RWPE2 (cell line): ENCODE data around the gene HYDIN.

Source experiments
- ATAC-seq: fragments of 200-7000 bp; cut with Tn5 transposase; 3 replicates; pipeline ENCODE4 v1.9.1; 2021; ENCODE audit warnings: low read depth
- DNase-seq: peaks from one replicate; pipeline ENCODE4 v3.0.0-alpha.2; 2020; ENCODE audit warnings: low spot score
- H3K27ac ChIP-seq: fragments of 450-650 bp; 2 replicates; pipeline ENCODE4 v1.5.1; 2017; ENCODE audit warnings: mild to moderate bottlenecking; ENCODE audit not compliant: poor library complexity, severe bottlenecking
- H3K27me3 ChIP-seq: fragments of 250-450 bp; sonication (Bioruptor Pico); 2 replicates; pipeline ENCODE4 v1.5.1; 2021; ENCODE audit warnings: mild to moderate bottlenecking, moderate library complexity; ENCODE audit not compliant: insufficient read depth, poor library complexity, severe bottlenecking
- H3K36me3 ChIP-seq: fragments of 250-450 bp; sonication (Bioruptor Pico); 2 replicates; pipeline ENCODE4 v1.5.1; 2020; ENCODE audit warnings: low read depth, mild to moderate bottlenecking, moderate library complexity
- H3K4me1 ChIP-seq: fragments of 250-450 bp; sonication (Bioruptor Pico); 2 replicates; pipeline ENCODE4 v1.5.1; 2021; ENCODE audit warnings: mild to moderate bottlenecking, moderate library complexity; ENCODE audit not compliant: insufficient read depth, poor library complexity, severe bottlenecking
- H3K4me3 ChIP-seq: fragments of 250-450 bp; sonication (Bioruptor Pico); 2 replicates; pipeline ENCODE4 v1.5.1; 2021; ENCODE audit warnings: mild to moderate bottlenecking, moderate library complexity; ENCODE audit not compliant: severe bottlenecking
- H3K9me3 ChIP-seq: fragments of 250-450 bp; sonication (Bioruptor Pico); 2 replicates; pipeline ENCODE4 v1.5.1; 2021; ENCODE audit warnings: mild to moderate bottlenecking, moderate library complexity; ENCODE audit not compliant: severe bottlenecking
- TF ChIP-seq, protein P1 (sequence below): fragments of 450-650 bp; IDR thresholded peaks from one replicate; pipeline ENCODE4 v1.5.1; 2017; ENCODE audit warnings: mild to moderate bottlenecking, moderate library complexity; ENCODE audit not compliant: poor library complexity, severe bottlenecking

The HYDIN gene

DNA sequence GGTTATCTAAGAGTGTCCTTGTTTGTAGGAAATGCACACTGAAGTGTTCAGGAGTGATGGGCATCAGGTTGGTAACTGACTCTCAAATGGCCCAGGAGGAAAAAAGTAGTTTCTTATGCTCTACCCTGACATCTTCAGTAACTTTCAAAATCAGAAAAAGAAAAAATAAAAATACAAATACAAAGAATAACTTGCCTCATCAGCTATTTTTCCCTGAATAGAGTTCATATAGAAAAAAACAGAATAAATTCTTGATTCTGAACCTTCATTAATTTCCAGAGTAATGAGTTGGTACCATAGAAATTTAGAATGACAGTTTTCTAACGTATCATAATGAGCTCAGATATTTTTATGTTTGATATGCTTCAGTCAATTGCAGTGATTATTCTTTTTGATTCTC lies 27.2 kb upstream of the HYDIN start:
- TF ChIP-seq, protein P1, sequence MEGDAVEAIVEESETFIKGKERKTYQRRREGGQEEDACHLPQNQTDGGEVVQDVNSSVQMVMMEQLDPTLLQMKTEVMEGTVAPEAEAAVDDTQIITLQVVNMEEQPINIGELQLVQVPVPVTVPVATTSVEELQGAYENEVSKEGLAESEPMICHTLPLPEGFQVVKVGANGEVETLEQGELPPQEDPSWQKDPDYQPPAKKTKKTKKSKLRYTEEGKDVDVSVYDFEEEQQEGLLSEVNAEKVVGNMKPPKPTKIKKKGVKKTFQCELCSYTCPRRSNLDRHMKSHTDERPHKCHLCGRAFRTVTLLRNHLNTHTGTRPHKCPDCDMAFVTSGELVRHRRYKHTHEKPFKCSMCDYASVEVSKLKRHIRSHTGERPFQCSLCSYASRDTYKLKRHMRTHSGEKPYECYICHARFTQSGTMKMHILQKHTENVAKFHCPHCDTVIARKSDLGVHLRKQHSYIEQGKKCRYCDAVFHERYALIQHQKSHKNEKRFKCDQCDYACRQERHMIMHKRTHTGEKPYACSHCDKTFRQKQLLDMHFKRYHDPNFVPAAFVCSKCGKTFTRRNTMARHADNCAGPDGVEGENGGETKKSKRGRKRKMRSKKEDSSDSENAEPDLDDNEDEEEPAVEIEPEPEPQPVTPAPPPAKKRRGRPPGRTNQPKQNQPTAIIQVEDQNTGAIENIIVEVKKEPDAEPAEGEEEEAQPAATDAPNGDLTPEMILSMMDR: no peak
- no peak for DNase-seq
- ATAC-seq: no peak
- Histone ChIP-seq H3K36me3 (no peaks in the 10 kb centered on the region), H3K4me1 (no peaks in the 10 kb centered on the region), H3K4me3 (no peak overlapping the region), H3K9me3 (no peaks in the 10 kb centered on the region), H3K27me3 (peaks cover 16% of the 10 kb centered on the region), H3K27ac (no peak overlapping the region)

DNA sequence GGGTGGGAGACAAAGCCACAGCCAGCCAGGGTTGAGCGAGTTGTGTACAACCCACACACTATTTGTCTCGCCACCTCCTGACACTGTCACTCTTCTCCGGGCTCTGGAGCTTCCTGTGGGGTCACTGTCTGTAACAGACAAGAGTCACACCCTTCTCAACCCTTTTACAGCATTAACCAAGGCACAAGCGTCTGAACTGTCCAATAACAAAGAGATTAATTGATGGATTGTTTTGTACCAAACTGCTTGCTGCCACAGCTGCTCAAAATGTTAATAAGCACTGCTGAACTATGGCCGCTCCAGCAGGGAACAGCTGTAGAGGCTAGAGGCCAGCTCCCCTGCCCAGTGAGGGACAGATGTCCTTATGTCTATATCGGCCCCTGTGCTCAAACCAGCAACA lies 25.2 kb upstream of the HYDIN start:
- Histone ChIP-seq H3K27me3 (peaks cover 16% of the 10 kb centered on the region), H3K36me3 (no peaks in the 10 kb centered on the region), H3K9me3 (no peaks in the 10 kb centered on the region), H3K4me1 (no peaks in the 10 kb centered on the region), H3K27ac (no peak overlapping the region), H3K4me3 (no peak overlapping the region)
- TF ChIP-seq, protein P1: no peak
- ATAC-seq (no peak), DNase-seq (no peak)

DNA sequence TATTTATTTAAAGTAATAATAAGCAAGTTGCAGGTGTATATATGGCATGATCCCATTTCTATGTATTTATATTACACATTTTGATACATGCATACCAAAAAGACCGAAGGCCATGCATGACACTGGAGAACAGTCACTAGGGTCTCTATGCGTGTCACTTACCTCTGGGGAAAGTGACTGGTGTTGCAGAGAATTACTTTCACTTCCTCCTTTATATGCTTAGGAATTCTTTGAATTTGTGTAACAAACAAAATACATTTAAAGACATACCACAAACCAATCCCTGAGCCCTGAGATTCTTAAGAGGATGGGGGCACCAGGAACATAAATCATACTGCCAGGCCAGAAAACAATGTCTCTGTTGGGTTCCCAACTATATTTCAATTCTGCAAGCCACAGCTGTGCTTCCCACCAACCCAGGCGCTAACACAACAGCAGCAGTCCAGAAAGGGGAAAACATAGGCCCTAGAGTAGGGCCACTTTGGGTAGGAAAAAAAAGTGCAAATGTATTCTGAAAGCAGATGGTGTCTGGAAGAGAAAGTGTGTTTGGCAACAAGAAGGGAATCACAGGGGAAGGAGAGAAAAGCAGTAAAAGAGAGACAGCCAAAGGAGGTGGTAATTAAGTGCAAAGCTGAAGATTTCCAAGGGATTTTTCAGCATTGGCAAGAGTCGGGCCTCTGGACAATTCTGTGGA lies 24.5 kb upstream of the HYDIN start:
- TF ChIP-seq, protein P1: no peak
- ATAC-seq: no peak
- Histone ChIP-seq H3K4me1 (no peaks in the 10 kb centered on the region), H3K4me3 (no peak overlapping the region), H3K9me3 (no peaks in the 10 kb centered on the region), H3K27ac (no peak overlapping the region), H3K36me3 (no peaks in the 10 kb centered on the region), H3K27me3 (peaks cover 12% of the 10 kb centered on the region)
- no peak for DNase-seq

DNA sequence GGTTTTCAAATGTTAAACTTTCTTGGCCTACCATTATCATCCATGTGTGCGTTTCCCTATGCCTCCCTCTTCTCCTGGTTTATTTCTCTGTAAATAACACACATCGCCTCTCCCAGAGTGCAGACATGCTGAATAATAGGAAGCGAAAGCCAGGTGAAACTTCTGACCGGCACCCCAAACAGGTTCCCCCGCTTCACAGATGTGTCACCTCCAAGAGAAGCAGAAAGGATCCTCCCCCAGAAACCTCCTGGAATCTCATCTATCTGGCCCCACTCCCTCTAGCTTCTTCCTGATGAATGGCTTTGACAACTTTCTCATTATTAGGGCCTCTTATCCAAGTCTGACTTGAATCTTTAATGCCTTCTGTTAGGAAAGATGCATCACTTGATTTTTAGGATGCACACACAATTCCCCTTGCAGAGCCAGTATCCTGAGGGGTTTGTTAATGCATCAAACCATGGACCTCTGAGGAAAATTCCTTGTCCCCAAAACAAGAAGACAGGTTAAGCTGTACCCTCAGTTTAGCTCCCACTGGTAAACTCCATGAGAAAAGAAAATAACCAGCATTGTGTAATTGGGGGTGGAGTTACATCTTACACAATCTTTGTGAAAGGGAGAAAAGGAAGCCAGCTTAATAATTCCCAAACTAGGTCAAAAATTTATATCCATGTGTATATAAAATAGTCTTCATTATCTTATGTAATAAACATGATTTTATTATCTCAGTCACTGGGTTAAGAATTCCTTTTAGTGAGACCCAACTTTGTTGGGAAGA lies 20.1 kb upstream of the HYDIN start:
- H3K4me3 ChIP-seq: no peak overlapping the region
- no peaks in the 10 kb centered on the region for H3K36me3 ChIP-seq
- H3K9me3 ChIP-seq: no peaks in the 10 kb centered on the region
- H3K27ac ChIP-seq: no peak overlapping the region
- DNase-seq: no peak
- no peaks in the 10 kb centered on the region for H3K4me1 ChIP-seq
- peaks cover 2% of the 10 kb centered on the region for H3K27me3 ChIP-seq
- TF ChIP-seq, protein P1: no peak
- ATAC-seq: no peak; the same call in 2 of the 3 replicates

DNA sequence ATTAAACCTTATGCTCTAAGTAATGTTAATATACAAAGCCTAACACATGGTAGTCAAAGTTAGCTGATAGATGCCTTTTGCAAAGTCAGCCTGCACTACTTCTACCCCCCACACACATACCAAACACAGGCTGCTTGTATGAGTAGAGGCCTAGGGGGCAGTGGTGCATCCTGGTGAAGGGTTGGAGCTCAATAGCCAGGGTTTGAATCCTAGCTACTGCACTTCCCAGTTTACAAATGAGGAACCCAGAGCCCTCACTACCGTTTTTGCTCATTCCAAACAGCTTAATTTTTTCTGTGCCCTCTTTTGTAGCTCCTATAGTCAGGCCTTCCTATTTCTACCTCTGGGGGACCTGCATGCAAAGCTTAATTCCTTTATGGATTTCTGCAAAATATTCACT lies 18.9 kb upstream of the HYDIN start:
- no peaks in the 10 kb centered on the region for H3K27me3 ChIP-seq
- TF ChIP-seq, protein P1: no peak
- no peak overlapping the region for H3K4me3 ChIP-seq
- DNase-seq (no peak), ATAC-seq (no peak)
- H3K9me3 ChIP-seq: no peaks in the 10 kb centered on the region
- H3K4me1 ChIP-seq: no peaks in the 10 kb centered on the region
- no peaks in the 10 kb centered on the region for H3K36me3 ChIP-seq
- H3K27ac ChIP-seq: no peak overlapping the region
